ENCODE data around the gene MLN. TPM values are rescaled to one million over a fixed set of nuclear protein-coding genes. Genes with fewer than 3 reads are reported as not detected.

Gene MLN
- total RNA-seq, 1 donor from 2014 or later: not detected

DNA sequence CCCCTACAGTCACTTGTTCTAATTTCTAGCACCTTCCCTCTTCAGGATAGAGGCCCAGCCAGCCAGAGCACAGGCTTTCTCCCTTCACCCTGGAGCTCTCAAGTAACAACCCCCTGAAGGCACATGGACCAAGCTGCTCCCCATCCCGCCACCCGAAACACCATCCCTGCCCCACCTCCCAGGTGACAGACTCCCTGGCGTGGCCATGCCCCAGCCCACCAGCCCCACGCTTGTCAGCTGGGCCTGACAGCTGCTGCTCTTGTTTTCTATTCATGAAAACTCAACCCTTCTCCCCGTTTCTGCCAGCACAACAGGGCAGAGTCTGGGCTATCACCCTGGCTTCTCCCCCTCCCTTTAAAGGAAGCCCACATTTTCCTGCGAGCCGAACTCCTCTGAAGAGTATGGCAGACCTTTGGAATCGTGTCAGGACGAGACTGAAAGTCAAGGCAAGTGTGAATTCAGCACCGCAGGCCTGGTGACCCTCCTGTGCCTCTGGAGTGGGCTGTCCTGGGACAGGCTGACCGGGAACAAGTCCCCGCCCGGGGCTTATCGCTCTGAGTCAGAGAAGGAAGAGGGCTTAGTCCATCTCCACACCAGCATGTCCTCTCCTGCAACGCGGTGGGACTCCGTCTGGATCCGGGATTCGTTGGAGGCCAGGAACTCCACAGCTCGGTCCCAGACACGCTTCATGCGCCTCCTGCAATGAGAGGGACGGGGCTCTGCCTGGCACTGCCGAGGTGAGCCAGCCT lies 31.5 kb downstream of the MLN start:
- DNase-seq: no peak
- Mint-ChIP-seq H3K9me3 (no peaks in the 10 kb centered on the region), H3K4me3 (no peak overlapping the region), H3K36me3 (ENCODE audit: low read depth) (peaks cover 30% of the 10 kb centered on the region), H3K27ac (no peak overlapping the region), H3K4me1 (peaks cover 17% of the 10 kb centered on the region), H3K27me3 (peaks cover 4% of the 10 kb centered on the region)
- intact Hi-C loops (cut with micrococcal nuclease): no loop called here

DNA sequence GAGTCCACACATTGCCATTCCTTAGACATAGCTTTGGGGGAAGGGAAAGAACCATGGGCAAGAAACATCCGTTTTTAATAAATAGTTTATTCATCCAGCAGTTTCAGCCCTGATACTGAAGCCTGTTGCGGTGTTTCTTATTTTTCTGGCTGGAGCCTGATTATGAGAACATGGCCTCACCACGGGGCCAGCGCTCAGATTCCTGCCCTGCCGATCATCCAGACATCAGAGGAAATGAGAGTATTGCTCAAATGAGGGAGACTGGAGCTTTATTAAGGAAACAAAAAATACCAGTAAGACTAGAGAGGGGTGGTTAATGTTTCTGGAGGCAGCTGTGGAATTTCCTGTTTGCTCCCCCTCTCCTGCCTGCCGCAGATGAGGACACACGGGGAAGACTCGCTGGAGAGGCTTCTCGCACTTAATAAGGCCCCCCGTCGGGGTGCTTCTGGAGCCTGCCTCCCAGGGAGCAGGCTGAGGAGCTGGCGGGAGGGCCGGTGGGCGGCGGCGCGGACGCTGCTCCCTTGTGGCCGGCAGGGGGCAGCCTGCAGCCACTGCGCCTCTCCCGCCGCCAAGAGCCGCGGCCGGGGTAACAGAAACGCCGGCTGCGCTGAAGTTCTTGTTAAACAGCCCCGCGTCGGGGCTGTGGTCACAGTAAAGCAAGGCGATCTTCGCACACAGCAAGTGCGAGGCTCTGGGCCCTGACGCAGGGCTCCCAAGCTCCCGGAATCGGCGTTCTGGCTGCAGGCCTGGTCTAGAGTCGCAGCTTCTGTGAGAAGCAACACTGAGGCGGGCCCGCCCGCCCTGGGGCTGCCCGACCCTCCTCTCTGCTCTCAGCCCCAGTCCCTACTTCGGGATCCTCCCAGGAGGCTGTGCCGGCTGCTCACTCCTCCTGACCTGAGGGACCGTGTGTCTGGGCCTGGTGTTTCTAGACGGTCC lies 32.4 kb downstream of the MLN start:
- Mint-ChIP-seq H3K27ac (no peak overlapping the region), H3K9me3 (no peaks in the 10 kb centered on the region), H3K36me3 (ENCODE audit: low read depth) (peaks cover 27% of the 10 kb centered on the region)

DNA sequence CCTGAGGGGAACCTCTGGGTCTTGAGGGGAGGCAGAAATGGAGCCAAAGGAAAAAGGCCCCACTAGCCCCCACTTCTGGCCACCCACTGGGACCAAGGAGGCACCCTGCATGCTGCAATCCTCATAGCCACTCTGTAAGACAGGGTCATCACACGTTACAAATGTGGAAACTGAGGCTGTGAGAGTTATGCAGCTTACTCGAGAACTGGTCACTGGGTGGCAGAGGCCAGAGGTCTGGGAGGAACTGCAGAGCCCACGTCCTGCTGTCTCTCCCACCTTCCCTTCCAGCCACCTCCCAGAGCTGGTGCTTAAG lies 33.0 kb downstream of the MLN start:
- intact Hi-C loops (cut with micrococcal nuclease): loop anchor here (1.0 kb wide), 1 partner anchor 257 kb away; no protein-coding TSS in a partner anchor
- Mint-ChIP-seq H3K27ac (no peak overlapping the region), H3K27me3 (peaks cover 5% of the 10 kb centered on the region), H3K36me3 (ENCODE audit: low read depth) (peaks cover 21% of the 10 kb centered on the region), H3K4me3 (no peak overlapping the region), H3K9me3 (no peaks in the 10 kb centered on the region), H3K4me1 (peaks cover 17% of the 10 kb centered on the region)
- no peak for DNase-seq

More for the DNA sequence above, 32.4 kb downstream of the MLN start:
- Mint-ChIP-seq H3K4me1 (peaks cover 17% of the 10 kb centered on the region), H3K4me3 (no peak overlapping the region), H3K27me3 (peaks cover 5% of the 10 kb centered on the region)
- intact Hi-C loops (cut with micrococcal nuclease): loop anchor here (1.0 kb wide), 1 partner anchor 256 kb away; no protein-coding TSS in a partner anchor
- peak; percentile 89 for DNase-seq

DNA sequence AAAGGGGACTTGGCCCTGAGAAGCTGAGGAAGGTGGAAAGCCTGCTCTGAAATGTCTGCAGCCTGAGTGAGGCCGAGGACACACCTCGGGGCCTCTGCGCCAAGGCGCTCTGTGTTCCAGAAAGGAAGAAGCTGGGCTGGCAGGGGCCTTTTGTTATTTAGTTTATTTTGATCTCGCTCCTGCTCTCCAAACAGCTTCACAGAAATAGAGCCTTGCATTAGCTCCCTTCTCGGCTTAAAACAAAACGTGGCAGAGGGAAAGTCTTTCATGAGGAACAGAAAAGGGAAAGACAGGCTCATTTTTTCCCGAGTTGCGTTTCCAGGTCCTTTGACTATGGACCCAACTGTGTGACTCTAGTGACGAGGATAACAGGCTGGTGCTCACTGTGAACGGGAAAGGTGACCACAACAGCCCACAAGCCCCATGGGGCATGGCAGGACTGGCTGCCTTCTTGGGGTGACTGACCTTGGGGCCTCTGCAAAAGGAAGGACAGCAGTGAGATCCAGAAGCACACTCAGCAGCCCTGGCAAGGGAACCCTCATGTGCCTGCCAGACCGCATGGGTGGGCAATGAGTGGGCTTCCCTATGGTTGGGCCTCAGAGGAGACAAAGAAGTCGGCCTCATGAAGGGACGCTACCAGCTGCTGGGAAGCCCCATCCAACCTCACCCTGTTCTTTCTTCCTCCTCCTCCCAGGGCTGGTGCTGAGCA lies 33.5 kb downstream of the MLN start:
- intact Hi-C loops (cut with micrococcal nuclease): no loop called here
- Mint-ChIP-seq H3K9me3 (no peaks in the 10 kb centered on the region), H3K27me3 (peaks cover 5% of the 10 kb centered on the region), H3K36me3 (ENCODE audit: low read depth) (peaks cover 18% of the 10 kb centered on the region), H3K27ac (no peak overlapping the region), H3K4me1 (peaks cover 17% of the 10 kb centered on the region), H3K4me3 (no peak overlapping the region)
- no peak for DNase-seq

DNA sequence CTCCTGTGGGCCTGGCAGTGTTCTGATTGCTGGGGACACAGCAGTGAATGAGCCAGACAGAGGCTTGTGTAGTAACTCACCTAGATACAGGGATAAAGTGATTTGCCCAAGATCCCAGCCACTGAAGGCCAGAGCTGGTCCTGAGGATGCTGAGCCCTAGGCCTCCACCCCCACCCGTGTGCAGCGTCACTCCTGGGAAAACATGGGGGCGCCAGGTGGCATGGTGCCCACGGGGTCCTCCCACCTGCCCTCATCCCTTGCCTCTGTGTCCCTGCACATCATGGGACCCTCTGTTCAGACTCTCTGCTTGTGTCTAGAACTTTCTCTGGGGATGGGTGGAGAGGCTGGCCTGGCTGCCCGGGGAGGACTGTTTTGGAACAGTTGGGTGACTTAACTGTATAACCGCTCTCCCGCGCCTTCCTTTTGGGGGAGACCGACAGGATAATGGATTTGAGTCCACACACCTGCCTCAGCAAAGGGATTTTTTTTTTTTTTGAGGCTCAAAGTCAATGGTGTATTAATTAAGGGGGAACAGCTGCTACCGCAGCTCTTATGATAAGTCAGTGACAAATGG lies 34.5 kb downstream of the MLN start:
- Mint-ChIP-seq H3K4me1 (peaks cover 17% of the 10 kb centered on the region), H3K27ac (no peak overlapping the region), H3K9me3 (no peaks in the 10 kb centered on the region), H3K36me3 (ENCODE audit: low read depth) (peaks cover 11% of the 10 kb centered on the region), H3K4me3 (no peak overlapping the region), H3K27me3 (peaks cover 5% of the 10 kb centered on the region)
- intact Hi-C loops (cut with micrococcal nuclease): loop anchor here (2.0 kb wide), 1 partner anchor 385 kb away; no protein-coding TSS in a partner anchor
- no peak for DNase-seq

DNA sequence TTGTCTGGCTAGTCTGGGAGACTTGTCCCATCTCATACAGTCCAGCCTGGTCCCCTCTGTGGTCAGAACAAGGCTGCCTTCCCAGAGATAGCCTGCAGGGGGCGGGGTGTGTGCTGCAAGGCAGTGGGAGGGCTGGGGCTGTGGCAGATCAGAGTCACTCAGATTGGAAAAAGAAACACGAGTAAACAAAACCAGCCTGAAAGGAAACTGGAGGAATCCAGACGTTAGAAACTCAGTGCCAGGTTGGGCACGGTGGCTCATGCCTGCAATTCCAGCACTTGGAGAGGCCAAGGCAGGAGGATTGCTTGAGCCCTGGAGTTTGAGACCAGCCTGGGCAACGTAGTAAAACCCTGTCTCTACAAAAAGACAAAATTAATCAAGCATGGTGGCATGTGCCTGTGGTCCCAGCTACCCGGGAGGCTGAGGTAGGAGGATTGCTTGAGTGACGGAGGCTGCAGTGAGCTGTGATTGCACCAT lies 35.1 kb downstream of the MLN start:
- H3K27ac Mint-ChIP-seq: peak overlapping the region; percentile 37
- peaks cover 17% of the 10 kb centered on the region for H3K4me1 Mint-ChIP-seq
- H3K27me3 Mint-ChIP-seq: peaks cover 5% of the 10 kb centered on the region
- peak; percentile 94 for DNase-seq
- H3K4me3 Mint-ChIP-seq: no peak overlapping the region
- no peaks in the 10 kb centered on the region for H3K9me3 Mint-ChIP-seq
- H3K36me3 Mint-ChIP-seq (ENCODE audit: low read depth): peaks cover 11% of the 10 kb centered on the region
- intact Hi-C loops (cut with micrococcal nuclease): loop anchor here (2.0 kb wide), 1 partner anchor 386 kb away; no protein-coding TSS in a partner anchor

DNA sequence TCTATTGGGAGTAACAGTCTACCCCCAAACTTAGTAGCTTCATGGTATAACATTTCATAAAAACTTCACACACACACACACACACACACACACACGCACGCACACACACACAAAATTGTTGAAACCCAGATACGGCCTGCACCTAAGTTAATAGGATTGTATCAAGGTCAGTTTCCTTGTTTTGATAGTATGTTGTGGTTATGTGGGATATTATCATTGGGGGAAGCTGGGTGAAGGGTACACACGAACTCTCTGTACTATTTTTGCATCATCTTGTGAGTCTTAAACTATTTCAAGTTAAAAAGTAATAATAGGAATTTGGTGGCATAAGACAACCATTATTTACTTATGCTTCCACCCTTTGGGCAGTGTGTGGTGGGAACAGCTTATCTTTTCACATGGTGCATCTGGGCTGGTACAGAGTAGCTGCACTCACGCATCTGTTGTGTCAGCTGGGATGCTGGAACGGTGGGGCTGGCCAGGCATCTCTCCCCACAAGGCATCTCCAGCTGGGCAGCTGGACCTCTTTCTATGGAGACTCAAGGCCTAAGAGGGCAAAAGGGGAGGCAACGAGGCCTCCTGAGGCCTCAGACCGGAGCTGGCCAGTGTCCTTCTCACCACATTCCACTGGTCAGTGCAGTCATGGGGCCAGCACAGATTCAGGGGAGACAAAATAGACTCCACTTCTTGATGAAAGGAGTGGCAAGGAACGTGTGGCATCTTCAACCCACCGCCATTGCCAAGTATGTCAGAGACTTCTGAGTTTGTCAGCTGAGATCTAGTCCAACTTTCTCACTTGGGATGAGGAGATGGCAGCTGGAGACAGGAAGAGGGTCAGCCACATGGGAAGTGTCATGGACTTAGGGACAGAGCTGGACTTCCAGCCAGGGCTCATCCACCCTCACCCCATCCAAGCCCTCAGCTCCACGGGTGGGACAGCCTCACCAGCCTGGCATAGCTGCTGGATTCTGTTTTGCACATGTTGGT lies 36.6 kb downstream of the MLN start:
- no peak overlapping the region for H3K27ac Mint-ChIP-seq
- H3K9me3 Mint-ChIP-seq: no peaks in the 10 kb centered on the region
- H3K4me3 Mint-ChIP-seq: no peak overlapping the region
- intact Hi-C loops (cut with micrococcal nuclease): no loop called here
- peaks cover 5% of the 10 kb centered on the region for H3K27me3 Mint-ChIP-seq
- H3K4me1 Mint-ChIP-seq: peaks cover 13% of the 10 kb centered on the region
- peaks cover 5% of the 10 kb centered on the region for H3K36me3 Mint-ChIP-seq (ENCODE audit: low read depth)
- DNase-seq: no peak

DNA sequence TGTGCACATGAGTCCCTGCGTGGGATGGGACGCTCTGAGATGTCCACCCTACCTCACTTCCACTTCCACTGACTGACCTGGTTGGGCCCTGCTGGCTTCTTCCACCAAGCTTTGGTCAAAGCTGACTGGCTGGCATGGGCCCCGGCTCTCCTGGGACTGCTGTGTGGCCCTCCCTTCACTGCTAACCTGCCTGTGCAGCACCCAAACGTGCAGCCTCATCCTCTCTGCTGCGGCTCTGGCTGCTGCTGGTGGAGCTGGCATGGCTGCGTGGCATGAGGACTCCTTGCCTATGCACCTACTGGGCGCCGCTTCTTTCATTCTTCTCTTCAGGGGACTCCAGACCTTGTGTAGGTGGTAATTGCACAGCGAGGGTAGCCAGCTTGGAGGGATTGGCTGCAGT lies 38.4 kb downstream of the MLN start:
- Mint-ChIP-seq H3K9me3 (no peaks in the 10 kb centered on the region), H3K4me3 (no peak overlapping the region), H3K4me1 (peaks cover 7% of the 10 kb centered on the region), H3K36me3 (ENCODE audit: low read depth) (no peaks in the 10 kb centered on the region), H3K27ac (no peak overlapping the region), H3K27me3 (peaks cover 5% of the 10 kb centered on the region)
- no peak for DNase-seq
- intact Hi-C loops (cut with micrococcal nuclease): no loop called here

DNA sequence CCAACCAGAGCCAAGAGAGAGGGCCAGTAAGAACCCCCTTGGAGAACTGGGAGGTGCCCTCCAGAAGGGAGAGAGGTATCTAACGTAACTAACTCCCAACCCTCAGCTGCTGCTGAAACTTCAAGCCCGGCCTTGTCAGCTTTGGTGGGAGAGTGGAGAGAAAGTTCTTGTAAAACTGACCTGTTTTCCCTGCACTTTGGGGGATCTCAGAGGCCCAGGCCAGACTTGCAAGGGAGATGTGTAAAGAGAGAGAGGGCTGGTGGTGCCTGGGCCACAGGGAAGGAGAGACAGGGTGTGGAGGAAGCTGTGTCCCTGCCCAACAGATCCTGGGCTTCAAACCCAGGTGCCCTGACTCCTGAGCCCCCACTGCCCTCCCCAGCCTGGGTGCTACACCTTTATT lies 39.8 kb downstream of the MLN start:
- Mint-ChIP-seq H3K36me3 (ENCODE audit: low read depth) (no peaks in the 10 kb centered on the region), H3K27me3 (peaks cover 7% of the 10 kb centered on the region), H3K4me1 (peaks cover 7% of the 10 kb centered on the region), H3K4me3 (no peak overlapping the region), H3K9me3 (no peaks in the 10 kb centered on the region), H3K27ac (no peak overlapping the region)
- intact Hi-C loops (cut with micrococcal nuclease): loop anchor here (5.0 kb wide), 2 partner anchors 52 to 177 kb away; partner anchors contain the start of gene UQCC2
- DNase-seq: no peak

DNA sequence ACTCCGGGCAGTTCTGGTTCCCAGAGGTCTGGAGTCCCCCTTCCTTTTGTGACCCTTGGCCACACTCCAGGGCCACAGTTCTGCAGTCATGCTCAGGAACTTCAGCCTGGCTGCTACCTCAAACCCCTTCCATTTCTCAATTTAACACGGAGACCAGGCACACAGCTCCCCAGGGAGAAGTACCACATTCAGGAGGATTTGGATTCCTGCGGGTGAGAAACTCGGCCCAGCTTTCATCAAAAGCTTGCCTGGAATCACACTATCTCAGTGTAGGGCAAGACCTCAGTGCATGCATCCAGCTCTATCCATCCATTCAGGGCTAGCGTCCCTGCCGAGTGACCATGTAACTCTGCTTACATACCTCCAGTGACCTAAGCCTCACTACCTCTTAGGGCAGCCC lies 40.3 kb downstream of the MLN start:
- H3K27me3 Mint-ChIP-seq: peaks cover 5% of the 10 kb centered on the region
- no peaks in the 10 kb centered on the region for H3K36me3 Mint-ChIP-seq (ENCODE audit: low read depth)
- H3K9me3 Mint-ChIP-seq: no peaks in the 10 kb centered on the region
- H3K4me3 Mint-ChIP-seq: no peak overlapping the region
- H3K4me1 Mint-ChIP-seq: peaks cover 4% of the 10 kb centered on the region
- no peak overlapping the region for H3K27ac Mint-ChIP-seq
- intact Hi-C loops (cut with micrococcal nuclease): loop anchor here (5.0 kb wide), 2 partner anchors 51 to 176 kb away; partner anchors contain the start of gene UQCC2
- DNase-seq: no peak

DNA sequence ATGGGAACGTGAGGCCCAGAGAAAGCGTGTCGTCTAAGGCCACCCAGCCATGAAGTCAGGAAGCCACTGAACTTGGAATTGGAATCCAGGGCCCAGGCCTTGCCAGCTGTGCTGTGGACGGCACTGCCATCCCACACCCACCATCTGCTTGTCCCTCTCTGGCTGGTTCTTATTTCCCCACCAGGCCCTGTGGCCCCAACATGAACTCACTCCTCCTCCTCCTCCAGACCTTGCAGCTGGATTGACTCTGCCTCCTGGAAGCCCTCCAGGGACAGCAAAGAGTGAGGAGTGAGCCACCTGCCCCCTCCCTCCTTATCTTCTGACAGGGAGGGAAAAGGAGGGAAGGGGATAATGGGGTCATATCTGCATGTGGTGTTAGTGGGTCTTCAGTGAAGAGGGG lies 41.1 kb downstream of the MLN start:
- peaks cover 7% of the 10 kb centered on the region for H3K27me3 Mint-ChIP-seq
- H3K36me3 Mint-ChIP-seq (ENCODE audit: low read depth): no peaks in the 10 kb centered on the region
- intact Hi-C loops (cut with micrococcal nuclease): loop anchor here (5.0 kb wide), 2 partner anchors 50 to 175 kb away; partner anchors contain the start of gene UQCC2
- H3K9me3 Mint-ChIP-seq: no peaks in the 10 kb centered on the region
- H3K4me3 Mint-ChIP-seq: no peak overlapping the region
- DNase-seq: no peak
- peaks cover 3% of the 10 kb centered on the region for H3K4me1 Mint-ChIP-seq
- H3K27ac Mint-ChIP-seq: no peak overlapping the region

DNA sequence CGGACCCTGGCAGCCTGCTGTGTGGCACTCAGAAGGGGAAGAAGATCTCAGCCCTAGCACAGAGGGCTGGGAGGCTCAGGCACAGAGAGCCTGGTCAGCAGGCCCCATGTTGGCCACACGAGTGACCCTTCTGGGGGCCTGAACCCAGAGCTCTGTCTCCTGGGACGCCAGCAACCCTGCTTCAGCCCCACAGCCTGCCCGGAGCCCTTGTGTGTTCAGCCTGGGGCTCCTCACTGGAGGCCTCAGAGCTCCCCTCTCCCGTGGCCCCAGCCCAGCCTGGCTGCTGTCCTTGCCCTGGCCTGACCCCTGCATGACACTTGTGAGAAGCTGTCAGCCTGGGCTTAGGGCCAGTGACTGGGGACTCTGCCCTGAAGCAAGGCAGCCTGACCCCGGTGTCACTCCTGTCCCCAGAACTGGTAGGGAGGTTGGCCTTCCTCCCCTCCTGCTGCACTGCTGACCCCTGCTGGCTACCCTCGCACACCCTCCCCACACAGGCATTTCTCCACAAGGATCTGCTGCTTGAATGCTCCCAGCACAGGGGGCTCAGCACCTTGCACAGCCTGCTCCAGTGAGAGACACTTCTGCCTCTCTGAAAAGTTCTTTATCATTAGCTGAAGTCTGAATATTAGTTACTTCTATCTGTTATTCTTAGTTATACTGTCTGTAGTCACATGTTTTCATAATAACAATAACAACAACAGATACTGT lies 41.7 kb downstream of the MLN start:
- no peak overlapping the region for H3K4me3 Mint-ChIP-seq
- peak; percentile 83 for DNase-seq
- peaks cover 3% of the 10 kb centered on the region for H3K4me1 Mint-ChIP-seq
- peaks cover 5% of the 10 kb centered on the region for H3K27me3 Mint-ChIP-seq
- no peak overlapping the region for H3K27ac Mint-ChIP-seq
- no peaks in the 10 kb centered on the region for H3K9me3 Mint-ChIP-seq
- intact Hi-C loops (cut with micrococcal nuclease): loop anchor here (5.0 kb wide), 2 partner anchors 50 to 175 kb away; partner anchors contain the start of gene UQCC2
- no peaks in the 10 kb centered on the region for H3K36me3 Mint-ChIP-seq (ENCODE audit: low read depth)
